Measurements from ENCODE around the gene RTL9.

RTL9 gene

GRCh38 chrX:110358548-110358947 is at the start of gene RTL9:
Gene RTL9 (plus strand): TSS chrX:110358848. CDS start chrX:110450618, 91,770 bp downstream.
- no peak for TF ChIP-seq POLR2A (IDR thresholded peaks at IDR 0.05; ENCODE audit: low read depth, low read length)
- FAIRE-seq (no peak), DNase-seq (ENCODE audit: insufficient read length, low spot score) (no peak)

- no peak for DNase-seq (ENCODE audit: insufficient read length, low spot score)
- FAIRE-seq = no peak
- TF ChIP-seq POLR2A (IDR thresholded peaks at IDR 0.05; ENCODE audit: low read depth, low read length) = no peak
Measured at GRCh38 chrX:110310000-110310790, 48.5 kb upstream of the RTL9 start.

DNA sequence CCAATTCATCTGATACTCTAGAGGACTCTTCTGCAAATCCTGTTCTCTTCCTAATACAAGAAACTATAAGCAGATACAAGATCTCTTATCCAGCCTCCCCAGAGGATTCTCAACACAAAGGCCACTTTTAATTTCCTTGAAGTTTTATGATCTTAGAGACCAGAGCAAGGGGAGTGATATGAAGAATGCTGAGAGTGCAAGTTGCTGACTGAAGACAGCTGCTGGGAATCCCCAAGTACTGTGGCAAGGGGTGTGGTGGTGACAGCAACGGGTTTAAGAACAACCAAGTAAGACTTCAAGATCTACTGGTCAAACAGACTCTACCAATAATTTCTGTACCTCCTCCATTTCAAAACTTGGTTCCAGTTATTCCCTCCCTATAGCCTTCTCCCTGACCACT is 47.8 kb upstream of the RTL9 start:
- TF ChIP-seq POLR2A (IDR thresholded peaks at IDR 0.05; ENCODE audit: low read depth, low read length) = no peak
- FAIRE-seq = no peak
- DNase-seq (ENCODE audit: insufficient read length, low spot score) = no peak

DNA sequence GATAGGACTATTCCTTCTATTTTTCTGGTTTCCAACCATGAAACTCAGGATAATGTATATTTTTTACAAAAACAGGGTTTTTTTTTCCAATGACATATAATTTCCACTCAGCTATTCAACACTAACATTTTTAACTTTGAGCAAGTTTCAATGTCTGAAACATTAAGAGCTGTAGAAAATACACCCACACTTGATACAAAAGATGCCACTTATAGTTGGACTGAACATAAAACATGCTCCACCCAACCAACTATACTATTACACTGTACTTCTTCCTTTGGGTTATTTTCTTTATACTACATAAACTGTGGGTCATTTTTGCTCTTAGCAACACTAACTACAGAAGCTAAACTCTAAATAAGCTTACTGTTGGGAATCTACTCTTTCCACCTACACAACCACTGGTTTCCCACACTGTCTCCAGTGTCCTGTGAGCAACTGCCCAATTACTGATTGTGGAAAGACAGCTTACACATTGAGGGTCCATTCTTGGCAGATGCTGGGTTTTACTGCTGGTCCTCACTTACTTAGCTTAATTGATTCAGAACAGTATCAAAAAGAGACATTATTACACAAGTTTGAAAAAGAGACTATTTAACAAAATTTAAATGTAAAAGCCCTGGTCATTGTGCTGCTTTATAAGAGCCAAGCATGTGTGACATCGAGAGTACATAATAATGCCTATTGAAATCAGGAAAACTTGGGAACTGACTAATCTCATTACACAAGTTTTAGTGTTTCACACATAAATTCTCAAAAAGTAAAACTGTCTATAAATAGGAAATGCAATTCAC is 47.0 kb upstream of the RTL9 start:
- no peak for FAIRE-seq
- DNase-seq (ENCODE audit: insufficient read length, low spot score) = no peak
- no peak for TF ChIP-seq POLR2A (IDR thresholded peaks at IDR 0.05; ENCODE audit: low read depth, low read length)

DNA sequence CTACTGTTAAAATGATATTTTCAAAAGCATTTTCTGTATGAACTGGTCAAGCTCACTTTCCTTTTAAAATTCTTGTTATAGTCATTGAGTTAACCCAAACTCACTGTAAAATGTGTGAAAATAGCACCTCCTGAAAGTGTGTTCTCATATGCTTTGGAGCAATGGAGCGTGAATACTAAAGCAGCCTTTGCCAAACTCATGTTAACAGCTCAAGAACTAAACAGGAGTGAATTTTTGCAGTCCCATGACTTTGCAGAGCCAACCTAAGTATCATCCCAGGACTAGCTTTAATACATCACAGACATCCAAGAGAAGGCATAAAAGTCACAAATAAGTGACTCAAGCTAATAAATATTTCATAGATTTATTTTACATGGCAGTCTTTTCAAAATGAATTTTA is 43.1 kb upstream of the RTL9 start:
- FAIRE-seq = peak; percentile 45
- no peak for DNase-seq (ENCODE audit: insufficient read length, low spot score)
- TF ChIP-seq POLR2A (IDR thresholded peaks at IDR 0.05; ENCODE audit: low read depth, low read length) = no peak

DNA sequence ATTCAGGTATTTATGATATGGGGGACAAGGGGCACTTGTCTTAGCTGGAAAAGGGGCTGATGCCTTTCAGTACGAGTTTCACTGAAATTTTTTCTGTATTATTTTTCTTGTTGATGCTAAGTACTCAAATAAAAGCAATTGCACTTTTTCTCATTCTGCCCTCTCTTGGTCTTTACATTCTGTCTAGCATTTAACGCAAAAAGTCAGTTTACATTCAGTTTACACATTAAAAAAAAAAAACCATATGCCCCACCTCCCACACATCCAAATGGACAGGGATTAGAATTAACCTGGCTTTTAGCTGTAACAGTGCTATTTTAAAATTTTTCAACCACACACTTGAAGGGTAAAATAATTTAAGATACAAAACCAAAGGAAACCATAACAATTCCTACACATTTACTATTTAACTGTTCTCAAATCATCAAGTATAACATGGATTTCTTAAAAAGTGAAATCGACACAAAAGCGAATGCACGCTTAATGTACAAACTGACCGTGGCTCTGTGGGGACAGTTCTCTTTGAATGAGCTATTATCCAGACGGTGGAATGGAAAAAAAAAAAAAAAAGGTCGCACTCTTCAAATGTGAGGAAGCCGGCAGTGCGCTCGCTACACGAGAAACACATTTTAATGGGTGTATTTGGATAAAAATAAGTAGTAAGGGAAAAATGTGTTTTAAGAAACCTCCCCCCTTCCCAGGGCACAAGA is 42.1 kb upstream of the RTL9 start:
- FAIRE-seq (no peak), DNase-seq (ENCODE audit: insufficient read length, low spot score) (no peak)
- TF ChIP-seq POLR2A (IDR thresholded peaks at IDR 0.05; ENCODE audit: low read depth, low read length) = no peak

DNA sequence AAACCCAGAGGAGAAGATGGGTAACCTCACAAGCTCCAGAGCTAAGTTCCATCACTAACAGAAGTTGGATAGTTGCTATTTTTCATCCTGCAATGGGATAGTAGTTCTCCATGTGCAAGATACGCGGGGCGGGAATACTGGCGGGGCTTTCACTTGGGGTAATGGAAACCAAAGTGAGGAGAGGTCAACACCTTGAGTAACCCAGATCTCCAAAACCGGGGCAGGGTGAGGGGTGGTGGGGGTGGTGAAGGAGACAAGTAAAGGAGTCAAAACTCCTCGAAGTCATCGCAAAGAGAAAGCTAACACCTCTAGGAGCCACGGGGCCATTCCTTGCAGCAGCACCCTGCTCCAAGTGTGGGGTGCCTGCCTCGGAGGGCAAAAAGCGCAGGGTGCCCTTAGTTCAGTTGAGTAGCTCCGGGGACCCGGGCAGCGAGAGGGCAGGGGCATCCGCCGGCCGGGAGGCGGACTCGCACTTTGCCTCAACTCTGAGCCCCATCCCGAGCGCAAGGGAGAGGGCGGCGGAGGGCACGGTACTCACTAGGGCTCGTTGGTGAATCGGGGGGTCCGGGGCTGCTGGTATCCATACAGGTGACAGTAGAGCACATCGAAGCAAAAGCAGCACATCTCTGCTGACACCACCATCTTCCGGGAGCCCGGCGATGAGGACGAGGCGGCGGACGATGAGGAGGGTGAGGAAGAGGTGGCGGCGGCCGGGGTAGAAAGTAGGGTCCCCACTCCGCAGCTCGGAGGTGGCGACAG is 41.4 kb upstream of the RTL9 start:
- TF ChIP-seq POLR2A (IDR thresholded peaks at IDR 0.05; ENCODE audit: low read depth, low read length) = no peak
- DNase-seq (ENCODE audit: insufficient read length, low spot score) (peak; percentile 18), FAIRE-seq (no peak)

DNA sequence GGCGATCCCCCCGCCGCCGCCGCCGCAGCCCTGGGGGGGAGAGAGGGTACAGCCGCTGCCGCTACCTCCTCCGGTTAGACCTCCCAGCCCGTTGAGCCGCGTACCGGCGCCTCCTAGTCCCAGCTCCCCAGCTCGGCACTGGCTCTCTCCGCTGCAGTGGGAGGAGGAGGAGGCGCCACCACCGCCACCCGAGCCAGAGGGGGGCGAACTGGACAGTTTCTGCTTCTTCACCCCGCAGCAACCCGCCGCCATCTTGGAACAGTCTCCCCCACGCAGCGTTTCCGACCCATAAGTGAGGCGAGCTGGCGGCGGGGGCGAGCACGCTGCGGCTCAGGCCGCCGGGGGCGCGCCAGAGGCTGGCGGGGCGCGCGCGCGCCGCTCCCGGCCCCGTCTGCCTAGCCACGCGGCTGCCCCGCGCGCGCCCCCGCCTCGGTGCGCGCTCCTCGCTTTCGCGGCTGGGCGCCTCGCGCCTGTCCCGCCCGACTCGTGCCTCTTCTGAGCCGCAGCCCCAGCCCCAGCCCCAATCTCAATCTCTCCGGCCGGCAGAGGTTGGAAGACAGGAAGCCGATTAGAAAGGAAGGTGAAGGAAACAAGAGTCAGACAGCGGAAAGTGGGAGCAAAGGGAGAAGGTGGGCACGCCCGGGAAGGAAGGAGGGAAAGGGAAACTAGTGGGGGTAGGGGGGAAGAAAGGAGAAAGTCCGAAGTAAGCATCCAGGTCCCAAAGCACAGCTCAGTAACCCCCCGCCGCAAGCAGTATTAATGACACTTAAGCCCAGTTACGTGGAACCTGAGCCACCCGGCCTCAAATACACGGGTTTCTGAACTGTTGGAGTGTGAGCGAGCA is 40.6 kb upstream of the RTL9 start, which contains the start of gene AMMECR1:
Gene AMMECR1 (minus strand): TSS at position 266 of the 844 bp plus-strand sequence. CDS start 14 bp downstream, at position 252.
- TF ChIP-seq POLR2A (IDR thresholded peaks at IDR 0.05; ENCODE audit: low read depth, low read length) = peak; percentile 84
- FAIRE-seq (peak; percentile 61), DNase-seq (ENCODE audit: insufficient read length, low spot score) (peak; percentile 51)

DNA sequence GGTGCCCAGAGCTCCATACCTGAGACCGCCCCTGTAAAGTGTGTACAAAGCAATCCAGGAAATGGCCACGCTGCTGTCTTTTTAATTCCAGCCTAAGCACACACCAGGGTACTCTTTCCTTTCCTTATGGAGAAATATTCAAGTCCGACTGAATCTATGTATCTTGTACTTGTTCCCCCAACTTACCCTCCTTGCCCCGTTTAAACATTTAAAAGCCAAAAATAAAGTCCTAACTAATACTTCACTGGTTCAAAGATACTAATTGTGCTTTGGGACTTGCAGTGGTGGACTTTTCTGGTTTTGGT is 40.0 kb upstream of the RTL9 start:
- DNase-seq (ENCODE audit: insufficient read length, low spot score) (no peak), FAIRE-seq (peak; percentile 15)
- no peak for TF ChIP-seq POLR2A (IDR thresholded peaks at IDR 0.05; ENCODE audit: low read depth, low read length)

GRCh38 chrX:110320381-110320987 is 38.2 kb upstream of the RTL9 start:
- FAIRE-seq (no peak), DNase-seq (ENCODE audit: insufficient read length, low spot score) (no peak)
- TF ChIP-seq POLR2A (IDR thresholded peaks at IDR 0.05; ENCODE audit: low read depth, low read length) = no peak

- TF ChIP-seq POLR2A (IDR thresholded peaks at IDR 0.05; ENCODE audit: low read depth, low read length) = no peak
- FAIRE-seq = no peak
- DNase-seq (ENCODE audit: insufficient read length, low spot score) = no peak
Measured at GRCh38 chrX:110321081-110321480, 37.6 kb upstream of the RTL9 start.

DNA sequence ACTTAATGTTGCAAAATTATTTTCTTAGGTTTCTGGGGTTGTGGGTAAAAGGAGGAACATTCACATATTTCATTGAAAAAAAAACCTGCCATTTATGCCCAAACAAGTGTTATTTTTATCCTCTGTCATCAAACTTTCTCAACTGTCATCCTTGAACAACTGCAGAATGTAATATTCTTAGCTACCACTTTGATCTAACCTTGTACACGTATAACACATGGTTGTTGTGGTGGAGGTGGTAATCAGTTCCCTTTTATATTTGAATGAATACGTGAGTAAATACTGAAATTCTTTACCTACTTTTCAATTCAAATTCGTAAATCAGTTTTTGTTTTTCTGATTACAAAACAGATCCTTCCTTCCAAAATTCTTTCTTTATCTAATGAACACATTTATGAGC is 37.0 kb upstream of the RTL9 start:
- no peak for DNase-seq (ENCODE audit: insufficient read length, low spot score)
- TF ChIP-seq POLR2A (IDR thresholded peaks at IDR 0.05; ENCODE audit: low read depth, low read length) = no peak
- FAIRE-seq = no peak

Data from H54 (cell line).